HEK293T (cell line): ENCODE measurements around the gene ATP8A2.

Experiments used
- CTCF ChIA-PET: fragments of 350-600 bp; formaldehyde crosslinking; extraction: SDS; loops from one replicate; lab custom pipeline; 2021; ENCODE audit warnings: antibody characterized with exemption, inconsistent platforms; lab: Yijun Ruan, JAX
- POLR2A ChIA-PET: fragments of 350-600 bp; formaldehyde crosslinking; extraction: SDS; loops from one replicate; lab custom pipeline; 2020; ENCODE audit warnings: antibody characterized with exemption, inconsistent platforms; lab: Yijun Ruan, JAX
- DNase-seq: peaks from one replicate; pipeline ENCODE4 v3.0.0; 2012; ENCODE audit warnings: mixed read lengths; ENCODE audit errors: extremely low spot score
- ARNT ChIP-seq: fragments of 450-650 bp; IDR thresholded peaks from 2 replicates; pipeline ENCODE4 v1.6.1; 2017; ENCODE audit warnings: mild to moderate bottlenecking
- BHLHE40 ChIP-seq: fragments of 450-650 bp; IDR thresholded peaks from 2 replicates; pipeline ENCODE4 v1.6.1; 2016; ENCODE audit warnings: mild to moderate bottlenecking, moderate library complexity, borderline replicate concordance
- CTBP1 ChIP-seq: fragments of 450-650 bp; IDR thresholded peaks from 2 replicates; pipeline ENCODE4 v1.6.1; 2016; ENCODE audit warnings: borderline replicate concordance
- ELF4 ChIP-seq: fragments of 450-650 bp; IDR thresholded peaks from 2 replicates; pipeline ENCODE4 v1.6.1; 2017; ENCODE audit warnings: antibody characterized with exemption
- FOXA1 ChIP-seq: fragments of 450-650 bp; IDR thresholded peaks from 2 replicates; pipeline ENCODE4 v1.6.1; 2016; ENCODE audit warnings: mild to moderate bottlenecking
- FOXK2 ChIP-seq: fragments of 450-650 bp; IDR thresholded peaks from 2 replicates; pipeline ENCODE4 v1.6.1; 2016; ENCODE audit warnings: mild to moderate bottlenecking
- FOXM1 ChIP-seq: fragments of 450-650 bp; IDR thresholded peaks from 2 replicates; pipeline ENCODE4 v1.6.1; 2017; ENCODE audit warnings: mild to moderate bottlenecking, borderline replicate concordance
- HDGF ChIP-seq: fragments of 450-650 bp; IDR thresholded peaks from 2 replicates; pipeline ENCODE4 v1.6.1; 2017; ENCODE audit warnings: antibody characterized with exemption, borderline replicate concordance
- L3MBTL2 ChIP-seq: fragments of 450-650 bp; conservative IDR thresholded peaks from 2 replicates; pipeline ENCODE4 v1.6.1; 2016; ENCODE audit warnings: mild to moderate bottlenecking
- LEF1 ChIP-seq: fragments of 450-650 bp; IDR thresholded peaks from 2 replicates; pipeline ENCODE4 v1.6.1; 2017; ENCODE audit warnings: mild to moderate bottlenecking, borderline replicate concordance
- NFRKB ChIP-seq: fragments of 450-650 bp; IDR thresholded peaks from 2 replicates; pipeline ENCODE4 v1.6.1; 2016; ENCODE audit warnings: mild to moderate bottlenecking, moderate library complexity
- SP1 ChIP-seq: fragments of 450-650 bp; IDR thresholded peaks from 2 replicates; pipeline ENCODE4 v1.6.1; 2017
- SUZ12 ChIP-seq: fragments of 450-650 bp; IDR thresholded peaks from 2 replicates; pipeline ENCODE4 v1.6.1; 2016; ENCODE audit warnings: mild to moderate bottlenecking
- TARDBP ChIP-seq: fragments of 450-650 bp; IDR thresholded peaks from 2 replicates; pipeline ENCODE4 v1.6.1; 2016
- ZNF384 ChIP-seq: fragments of 450-650 bp; IDR thresholded peaks from 2 replicates; pipeline ENCODE4 v1.6.1; 2016
- TF ChIP-seq, protein P1 (sequence below): fragments of 450-650 bp; IDR thresholded peaks from 2 replicates; pipeline ENCODE4 v1.6.1; 2016

ATP8A2 gene

GRCh38 chr13:25958986-25959385 is 587.2 kb downstream of the ATP8A2 start:
- CTCF ChIA-PET = no interaction called here
- POLR2A ChIA-PET = no interaction called here
- DNase-seq = no peak
- TF ChIP-seq BHLHE40 (no peak), NFRKB (no peak), FOXK2 (no peak), L3MBTL2 (no peak), FOXM1 (no peak), TARDBP (no peak), ZNF384 (no peak), ELF4 (no peak), FOXA1 (no peak), HDGF (no peak), SUZ12 (no peak), ARNT (no peak), SP1 (no peak)
- TF ChIP-seq, protein P1, sequence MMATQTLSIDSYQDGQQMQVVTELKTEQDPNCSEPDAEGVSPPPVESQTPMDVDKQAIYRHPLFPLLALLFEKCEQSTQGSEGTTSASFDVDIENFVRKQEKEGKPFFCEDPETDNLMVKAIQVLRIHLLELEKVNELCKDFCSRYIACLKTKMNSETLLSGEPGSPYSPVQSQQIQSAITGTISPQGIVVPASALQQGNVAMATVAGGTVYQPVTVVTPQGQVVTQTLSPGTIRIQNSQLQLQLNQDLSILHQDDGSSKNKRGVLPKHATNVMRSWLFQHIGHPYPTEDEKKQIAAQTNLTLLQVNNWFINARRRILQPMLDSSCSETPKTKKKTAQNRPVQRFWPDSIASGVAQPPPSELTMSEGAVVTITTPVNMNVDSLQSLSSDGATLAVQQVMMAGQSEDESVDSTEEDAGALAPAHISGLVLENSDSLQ = no peak

GRCh38 chr13:25961294-25961693 is 589.5 kb downstream of the ATP8A2 start:
- TF ChIP-seq ZNF384 (no peak), SP1 (no peak), LEF1 (no peak), FOXM1 (no peak), HDGF (no peak), BHLHE40 (no peak), ELF4 (no peak), CTBP1 (no peak), SUZ12 (no peak)
- no peak for DNase-seq
- ChIA-PET CTCF (no interaction called here), POLR2A (no interaction called here)

DNA sequence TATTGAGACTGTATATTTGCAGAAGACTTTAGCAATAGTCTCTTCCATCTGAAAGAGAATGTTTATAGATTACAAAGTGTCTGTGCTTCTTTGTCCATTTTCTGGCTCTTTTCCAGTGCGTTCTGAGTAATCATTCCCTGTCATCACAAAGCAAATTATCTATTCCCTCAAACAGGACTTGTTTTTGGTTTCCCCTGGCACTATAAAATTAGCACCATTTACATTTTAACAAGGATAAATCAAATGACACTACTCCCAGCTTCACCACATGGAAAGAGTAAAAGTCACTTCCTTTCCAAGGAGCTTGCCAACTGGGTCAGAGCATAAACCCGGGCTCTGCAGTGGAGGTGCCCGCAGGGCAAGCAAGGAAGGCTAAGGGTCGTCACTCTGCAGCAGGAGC is 591.9 kb downstream of the ATP8A2 start:
- ChIA-PET POLR2A (no interaction called here), CTCF (no interaction called here)
- no peak for DNase-seq

GRCh38 chr13:25965596-25965995 is 593.8 kb downstream of the ATP8A2 start:
- ChIA-PET CTCF (no interaction called here), POLR2A (no interaction called here)
- DNase-seq = no peak
- TF ChIP-seq FOXM1 (no peak), BHLHE40 (no peak), ELF4 (no peak)

More for the DNA sequence above, 591.9 kb downstream of the ATP8A2 start:
- TF ChIP-seq ARNT (no peak), TARDBP (no peak), ELF4 (no peak), NFRKB (no peak), HDGF (no peak), ZNF384 (no peak), SUZ12 (no peak), FOXK2 (no peak), CTBP1 (no peak), SP1 (no peak), BHLHE40 (no peak), FOXM1 (no peak), L3MBTL2 (no peak), LEF1 (no peak), FOXA1 (no peak)
- TF ChIP-seq, protein P1 = no peak

GRCh38 chr13:25966086-25966485 is 594.3 kb downstream of the ATP8A2 start:
- CTCF ChIA-PET = no interaction called here
- DNase-seq = no peak
- TF ChIP-seq TARDBP (no peak), FOXA1 (no peak), FOXM1 (no peak), CTBP1 (no peak), SP1 (no peak), ELF4 (no peak), LEF1 (no peak), SUZ12 (no peak), BHLHE40 (no peak)
- TF ChIP-seq, protein P1 = no peak
- POLR2A ChIA-PET = no interaction called here

GRCh38 chr13:25967144-25967543 is 595.4 kb downstream of the ATP8A2 start:
- no peak for DNase-seq
- ChIA-PET POLR2A (no interaction called here), CTCF (no interaction called here)
- no peak for TF ChIP-seq NFRKB
- no peak for TF ChIP-seq FOXM1

GRCh38 chr13:25971047-25971446 is 599.3 kb downstream of the ATP8A2 start:
- ChIA-PET POLR2A (no interaction called here), CTCF (no interaction called here)
- TF ChIP-seq SUZ12 (no peak), ELF4 (no peak), FOXM1 (no peak), FOXA1 (no peak), HDGF (no peak), ARNT (no peak), CTBP1 (no peak), LEF1 (no peak), NFRKB (no peak), L3MBTL2 (no peak)
- TF ChIP-seq, protein P1 = no peak
- DNase-seq = no peak
